SK-N-SH treated with all-trans-retinoic acid at 6 μM for 48 hours (cell line): ENCODE measurements around the gene TSPAN3.
A peak's percentile ranks its signal among the peaks of the same experiment; 100 is the strongest.

ENCODE experiments used
- ATAC-seq: fragments of 200-7000 bp; cut with Tn5 transposase; 3 replicates; pipeline ENCODE4 v1.9.1; 2020; ENCODE audit warnings: mild to moderate bottlenecking, moderate library complexity
- ARNTL ChIP-seq: fragments of 450-650 bp; formaldehyde crosslinking; IDR thresholded peaks from 2 replicates; pipeline ENCODE4 v1.5.0; 2020; ENCODE audit warnings: low read depth, mild to moderate bottlenecking, moderate library complexity, borderline replicate concordance
- BACH2 ChIP-seq: fragments of 250-450 bp; sonication (Bioruptor Pico); IDR thresholded peaks from 2 replicates; pipeline ENCODE4 v1.9.0; 2021; ENCODE audit warnings: mild to moderate bottlenecking, borderline replicate concordance
- CSDC2 ChIP-seq: fragments of 250-450 bp; sonication (Bioruptor Pico); IDR thresholded peaks from 2 replicates; pipeline ENCODE4 v1.5.0; 2020; ENCODE audit warnings: mild to moderate bottlenecking, moderate library complexity
- CSRNP3 ChIP-seq: fragments of 250-450 bp; sonication (Bioruptor Pico); IDR thresholded peaks from 2 replicates; pipeline ENCODE4 v1.5.1; 2021; ENCODE audit warnings: mild to moderate bottlenecking, moderate library complexity
- ESRRG ChIP-seq: fragments of 250-450 bp; sonication (Bioruptor Pico); IDR thresholded peaks from 2 replicates; pipeline ENCODE4 v1.6.1; 2021; ENCODE audit warnings: mild to moderate bottlenecking
- GLIS3 ChIP-seq: fragments of 250-450 bp; sonication (Bioruptor Pico); IDR thresholded peaks from 2 replicates; pipeline ENCODE4 v1.5.0; 2020; ENCODE audit warnings: mild to moderate bottlenecking, moderate library complexity
- ISL1 ChIP-seq: fragments of 250-450 bp; sonication (Bioruptor Pico); IDR thresholded peaks from 2 replicates; pipeline ENCODE4 v2.1.2; 2022; ENCODE audit warnings: mild to moderate bottlenecking, moderate library complexity
- OSR1 ChIP-seq: fragments of 250-450 bp; sonication (Bioruptor Pico); IDR thresholded peaks from 2 replicates; pipeline ENCODE4 v1.8.0; 2022; ENCODE audit warnings: moderate library complexity, mild to moderate bottlenecking, inconsistent platforms
- PPARA ChIP-seq: fragments of 250-450 bp; sonication (Bioruptor Pico); IDR thresholded peaks from 2 replicates; pipeline ENCODE4 v1.5.0; 2020; ENCODE audit warnings: mild to moderate bottlenecking, borderline replicate concordance
- RARB ChIP-seq: fragments of 250-450 bp; sonication (Bioruptor Pico); IDR thresholded peaks from 2 replicates; pipeline ENCODE4 v1.8.0; 2021; ENCODE audit warnings: mild to moderate bottlenecking, moderate library complexity
- TCF4 ChIP-seq: fragments of 250-450 bp; sonication (Bioruptor Pico); IDR thresholded peaks from 2 replicates; pipeline ENCODE4 v1.8.0; 2021; ENCODE audit warnings: mild to moderate bottlenecking, moderate library complexity, borderline replicate concordance
- TOX ChIP-seq: fragments of 250-450 bp; sonication (Bioruptor Pico); IDR thresholded peaks from 2 replicates; pipeline ENCODE4 v1.8.0; 2021; ENCODE audit warnings: mild to moderate bottlenecking, moderate library complexity, borderline replicate concordance
- TSHZ2 ChIP-seq: fragments of 250-450 bp; sonication (Bioruptor Pico); IDR thresholded peaks from 2 replicates; pipeline ENCODE4 v1.5.0; 2020; ENCODE audit warnings: mild to moderate bottlenecking, moderate library complexity
- ZC3H10 ChIP-seq: fragments of 250-450 bp; sonication (Bioruptor Pico); IDR thresholded peaks from 2 replicates; pipeline ENCODE4 v1.5.1; 2021; ENCODE audit warnings: mild to moderate bottlenecking, moderate library complexity
- ZFP3 ChIP-seq: fragments of 250-450 bp; sonication (Bioruptor Pico); IDR thresholded peaks from 2 replicates; pipeline ENCODE4 v1.5.0; 2020; ENCODE audit warnings: mild to moderate bottlenecking, moderate library complexity
- ZFP30 ChIP-seq: fragments of 450-650 bp; formaldehyde crosslinking; IDR thresholded peaks from 2 replicates; pipeline ENCODE4 v1.5.0; 2022; ENCODE audit warnings: mild to moderate bottlenecking, moderate library complexity
- ZNF565 ChIP-seq: fragments of 450-650 bp; formaldehyde crosslinking; conservative IDR thresholded peaks from 2 replicates; pipeline ENCODE4 v1.5.0; 2020; ENCODE audit warnings: low read depth, mild to moderate bottlenecking, moderate library complexity
- ZNF70 ChIP-seq: fragments of 450-650 bp; formaldehyde crosslinking; IDR thresholded peaks from 2 replicates; pipeline ENCODE4 v1.5.0; 2020; ENCODE audit warnings: mild to moderate bottlenecking, moderate library complexity
- ZNF8 ChIP-seq: fragments of 450-650 bp; formaldehyde crosslinking; IDR thresholded peaks from 2 replicates; pipeline ENCODE4 v1.5.0; 2020; ENCODE audit warnings: mild to moderate bottlenecking, moderate library complexity
- TF ChIP-seq, protein P1 (sequence below): fragments of 250-450 bp; sonication (Bioruptor Pico); IDR thresholded peaks from 2 replicates; pipeline ENCODE4 v1.5.1; 2020; ENCODE audit warnings: low read depth, mild to moderate bottlenecking, moderate library complexity

The TSPAN3 gene

GRCh38 chr15:77074350-77074749 is 3.4 kb upstream of the TSPAN3 start (continued):
- no peak for TF ChIP-seq TCF4 (CRISPR knock-in tag)
- TF ChIP-seq PPARA = no peak
- TF ChIP-seq ARNTL (CRISPR knock-in tag) = no peak
- TF ChIP-seq ZC3H10 (CRISPR knock-in tag) = no peak

- no peak for TF ChIP-seq OSR1 (CRISPR knock-in tag)
- TF ChIP-seq ESRRG (CRISPR knock-in tag) = no peak
- TF ChIP-seq ZNF8 (CRISPR knock-in tag) = no peak
- TF ChIP-seq TSHZ2 = no peak
- TF ChIP-seq TOX = no peak
- TF ChIP-seq ZFP30 (CRISPR knock-in tag) = no peak
- no peak for TF ChIP-seq PPARA
- no peak for TF ChIP-seq ZFP3 (CRISPR knock-in tag)
- no peak for TF ChIP-seq ISL1 (CRISPR knock-in tag)
- TF ChIP-seq, protein P1, sequence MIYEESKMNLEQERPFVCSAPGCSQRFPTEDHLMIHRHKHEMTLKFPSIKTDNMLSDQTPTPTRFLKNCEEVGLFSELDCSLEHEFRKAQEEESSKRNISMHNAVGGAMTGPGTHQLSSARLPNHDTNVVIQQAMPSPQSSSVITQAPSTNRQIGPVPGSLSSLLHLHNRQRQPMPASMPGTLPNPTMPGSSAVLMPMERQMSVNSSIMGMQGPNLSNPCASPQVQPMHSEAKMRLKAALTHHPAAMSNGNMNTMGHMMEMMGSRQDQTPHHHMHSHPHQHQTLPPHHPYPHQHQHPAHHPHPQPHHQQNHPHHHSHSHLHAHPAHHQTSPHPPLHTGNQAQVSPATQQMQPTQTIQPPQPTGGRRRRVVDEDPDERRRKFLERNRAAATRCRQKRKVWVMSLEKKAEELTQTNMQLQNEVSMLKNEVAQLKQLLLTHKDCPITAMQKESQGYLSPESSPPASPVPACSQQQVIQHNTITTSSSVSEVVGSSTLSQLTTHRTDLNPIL = no peak
- no peak for TF ChIP-seq BACH2 (CRISPR knock-in tag)
- TF ChIP-seq GLIS3 (CRISPR knock-in tag) = no peak
- no peak for TF ChIP-seq CSRNP3 (CRISPR knock-in tag)
- peak; percentile 26; the same call in 2 of the 3 replicates for ATAC-seq
Observed at GRCh38 chr15:77071305-77072223, 655 bp upstream of the TSPAN3 start.

- TF ChIP-seq RARB (CRISPR knock-in tag) = no peak
- no peak for TF ChIP-seq ZNF8 (CRISPR knock-in tag)
- TF ChIP-seq OSR1 (CRISPR knock-in tag) = no peak
- no peak for TF ChIP-seq ZC3H10 (CRISPR knock-in tag)
- no peak for TF ChIP-seq CSDC2
- no peak for TF ChIP-seq ZNF70 (CRISPR knock-in tag)
- no peak for TF ChIP-seq ZFP3 (CRISPR knock-in tag)
- TF ChIP-seq CSRNP3 (CRISPR knock-in tag) = no peak
- no peak for TF ChIP-seq ZFP30 (CRISPR knock-in tag)
- no peak for TF ChIP-seq GLIS3 (CRISPR knock-in tag)
- no peak for ATAC-seq
Observed at GRCh38 chr15:77070180-77070494, 772 bp downstream of the TSPAN3 start.

DNA sequence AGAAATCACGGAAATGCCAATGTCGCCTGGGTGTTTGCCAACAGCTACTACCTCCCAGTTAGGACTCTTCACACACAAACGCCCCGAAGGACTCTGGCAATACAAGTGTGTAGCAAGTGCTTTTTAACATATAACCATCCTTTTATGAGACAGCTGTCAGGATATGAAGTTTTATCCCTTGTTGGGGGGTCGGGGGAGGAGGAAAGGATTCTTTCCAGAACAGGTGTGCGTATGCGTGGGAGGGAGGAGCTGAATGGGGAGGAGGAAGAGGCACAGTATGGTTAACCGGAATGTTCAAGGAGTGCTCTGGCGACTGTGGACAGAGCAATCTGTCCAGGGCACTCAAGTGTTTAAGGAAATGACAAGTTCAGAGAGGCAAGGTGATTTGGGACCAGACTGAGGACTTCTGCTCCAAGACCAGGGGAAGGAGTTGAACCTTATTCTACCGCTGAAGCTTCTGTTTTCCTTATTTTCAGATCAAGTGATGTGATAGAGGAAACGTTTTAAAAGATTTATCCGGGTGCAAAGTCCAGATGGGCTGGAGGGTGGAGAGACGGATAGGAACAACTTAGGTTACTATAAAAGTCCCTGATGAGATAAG is 1.3 kb downstream of the TSPAN3 start:
- no peak for ATAC-seq
- TF ChIP-seq ESRRG (CRISPR knock-in tag) = no peak
- TF ChIP-seq ZNF70 (CRISPR knock-in tag) = no peak
- TF ChIP-seq RARB (CRISPR knock-in tag) = no peak
- no peak for TF ChIP-seq ISL1 (CRISPR knock-in tag)
- TF ChIP-seq TOX = no peak
- TF ChIP-seq ZFP3 (CRISPR knock-in tag) = no peak
- no peak for TF ChIP-seq GLIS3 (CRISPR knock-in tag)
- no peak for TF ChIP-seq ARNTL (CRISPR knock-in tag)
- TF ChIP-seq, protein P1 = no peak
- no peak for TF ChIP-seq PPARA
- no peak for TF ChIP-seq ZC3H10 (CRISPR knock-in tag)
- no peak for TF ChIP-seq CSDC2
- no peak for TF ChIP-seq ZNF565 (CRISPR knock-in tag)
- no peak for TF ChIP-seq BACH2 (CRISPR knock-in tag)
- TF ChIP-seq OSR1 (CRISPR knock-in tag) = no peak
- no peak for TF ChIP-seq CSRNP3 (CRISPR knock-in tag)
